OCI-M1 (cell line): Measurements from ENCODE around the gene ZDHHC1.
"Not testable (repeated sequence)": the region's sequence is repeated elsewhere in the genome, so short reads cannot be mapped to it uniquely, and the experiment has no call there.

Source experiments
- DNase-seq: peaks from one replicate; lab custom pipeline; 2025; lab: John Stamatoyannopoulos, UW

ZDHHC1 gene

DNA sequence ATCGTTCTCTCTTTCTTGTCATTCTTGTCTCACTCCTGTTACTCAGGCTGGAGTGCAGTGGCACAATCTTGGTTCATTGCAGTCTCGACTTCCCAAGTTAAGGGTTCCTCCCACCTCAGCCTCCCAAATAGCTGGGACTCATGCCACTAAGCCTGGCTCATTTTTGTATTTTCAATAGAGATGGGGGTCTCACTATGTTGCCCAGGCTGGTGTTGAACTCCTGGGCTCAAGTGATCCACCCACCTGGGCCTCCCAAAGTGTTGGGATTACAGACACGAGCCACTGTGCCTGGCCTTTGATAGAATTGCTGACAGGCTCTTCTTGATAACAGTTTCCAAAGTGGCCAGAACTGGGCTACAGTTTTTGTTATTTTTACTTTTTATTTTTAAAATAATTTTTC is 55.2 kb downstream of the ZDHHC1 start:
- no peak for DNase-seq

DNA sequence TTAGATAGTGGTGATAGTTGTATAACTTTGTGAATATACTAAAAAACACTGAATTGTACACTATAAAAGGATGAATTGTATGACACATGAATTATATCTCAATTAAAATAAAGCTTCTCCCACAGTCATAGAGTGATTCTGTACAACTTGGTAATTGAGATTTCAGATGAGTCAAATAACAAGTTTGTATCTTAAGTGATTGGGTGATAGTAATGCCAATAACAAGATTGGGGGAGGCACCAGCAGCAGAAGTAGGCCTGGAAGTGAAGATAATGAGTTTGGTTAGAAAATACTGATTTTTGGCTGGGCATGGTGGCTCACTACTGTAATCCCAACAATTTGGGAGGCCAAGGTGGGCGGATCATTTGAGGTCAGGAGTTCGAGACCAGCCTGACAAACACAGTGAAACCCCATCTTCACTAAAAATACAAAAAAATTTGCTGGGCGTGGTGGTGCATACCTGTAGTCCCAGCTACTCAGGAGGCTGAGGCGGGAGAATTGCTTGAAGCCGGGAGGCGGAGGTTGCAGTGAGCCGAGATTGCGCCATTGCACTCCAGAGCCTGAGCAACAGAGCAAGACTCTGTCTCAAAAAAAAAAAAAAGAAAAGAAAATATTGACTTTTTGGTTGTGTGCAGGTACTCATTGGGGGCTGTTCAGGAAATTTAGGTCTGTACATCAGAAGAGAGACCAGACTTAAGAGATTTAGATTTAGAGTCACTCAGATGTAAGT is 56.6 kb downstream of the ZDHHC1 start:
- DNase-seq: not testable (repeated sequence)

- no peak for DNase-seq
Observed at GRCh38 chr16:67357561-67357960, 58.7 kb downstream of the ZDHHC1 start.

DNA sequence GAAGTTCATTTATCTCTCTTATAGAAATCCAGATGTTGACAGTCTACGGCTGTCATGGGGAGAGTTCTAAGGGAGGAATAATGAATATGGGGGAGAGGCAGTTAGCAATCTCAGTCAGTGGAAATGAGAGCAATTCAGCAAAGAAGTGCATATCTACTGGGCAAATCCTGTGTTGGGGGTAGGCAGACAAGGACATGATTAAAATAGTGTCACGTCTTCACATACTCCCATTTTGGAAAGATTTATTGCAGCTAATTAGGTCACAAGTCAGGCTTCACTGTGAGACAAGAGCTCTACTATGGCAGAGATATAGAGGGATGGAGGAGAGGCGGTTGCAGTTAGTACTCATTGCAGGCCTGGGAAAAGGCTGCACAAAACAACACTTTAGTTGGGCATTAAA is 59.9 kb downstream of the ZDHHC1 start:
- DNase-seq: no peak

DNA sequence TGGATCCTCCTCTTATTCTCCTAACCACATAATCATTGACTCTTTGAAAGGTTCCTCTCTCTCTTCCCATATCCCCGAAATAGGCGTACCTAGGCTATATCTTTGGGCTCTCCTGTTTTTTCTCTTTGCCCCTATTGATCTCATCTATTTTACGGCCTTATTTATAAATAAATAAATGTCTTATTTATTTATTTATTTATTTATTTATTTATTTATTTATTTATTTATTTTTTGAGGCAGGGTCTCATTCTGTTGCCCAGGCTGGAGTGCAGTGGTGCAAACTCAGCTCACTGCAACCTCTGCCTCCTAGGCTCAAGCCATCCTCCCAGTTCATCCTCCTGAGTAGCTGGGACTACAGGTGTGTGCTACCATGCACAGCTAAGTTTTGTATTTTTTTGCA is 63.8 kb downstream of the ZDHHC1 start:
- DNase-seq: not testable (repeated sequence)

- no peak for DNase-seq
Observed at GRCh38 chr16:67350324-67350723, 66.0 kb downstream of the ZDHHC1 start.

DNA sequence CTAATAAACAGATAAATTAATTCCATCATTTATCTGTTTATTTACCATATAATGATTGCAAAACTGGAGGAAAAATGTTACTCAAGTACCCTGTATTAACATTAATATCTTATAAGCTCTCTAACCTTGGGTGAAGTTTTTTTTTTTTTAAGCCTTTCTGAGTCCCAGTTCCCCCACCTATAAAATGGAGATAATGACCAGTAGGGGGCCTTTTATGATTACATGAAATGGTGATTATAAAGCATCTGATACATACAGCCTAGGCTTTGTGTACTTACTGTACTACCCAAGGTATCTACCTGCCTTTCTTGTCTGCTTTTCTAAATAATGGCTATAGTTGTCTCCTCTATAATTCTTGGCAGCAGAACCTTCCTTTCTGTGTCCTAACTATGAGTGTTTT is 67.1 kb downstream of the ZDHHC1 start:
- peak; percentile 47 for DNase-seq

GRCh38 chr16:67346341-67346740 is 69.9 kb downstream of the ZDHHC1 start:
- no peak for DNase-seq

- no peak for DNase-seq
Observed at GRCh38 chr16:67345401-67345800, 70.9 kb downstream of the ZDHHC1 start.
